Measurements from ENCODE around the gene ABTB2. TPM values are rescaled to one million over a fixed set of nuclear protein-coding genes. Genes with fewer than 3 reads are reported as not detected.
"Not testable (repeated sequence)": the region's sequence is repeated elsewhere in the genome, so short reads cannot be mapped to it uniquely, and the experiment has no call there.

ABTB2 gene
- total and polyA plus RNA-seq, 7 donors = 1.3 to 12.9 (median 2.5) TPM

GRCh38 chr11:34394771-34395300, 37.0 kb upstream of the ABTB2 start:
- H3K27ac ChIP-seq = no peak overlapping the region
- H3K9me3 ChIP-seq = peaks cover 0 to 3% (median 0%) of the 10 kb centered on the region in 4 donors
- DNase-seq = no peak
- no peaks in the 10 kb centered on the region for H3K36me3 ChIP-seq
- no peak for TF ChIP-seq EP300 (IDR thresholded peaks at IDR 0.05)
- TF ChIP-seq CTCF (IDR thresholded peaks at IDR 0.05) = no peak
- no peak for TF ChIP-seq POLR2AphosphoS5 (IDR thresholded peaks at IDR 0.05)
- TF ChIP-seq POLR2A (IDR thresholded peaks at IDR 0.05) = no peak
- H3K4me1 ChIP-seq = peaks cover 0 to 5% (median 0%) of the 10 kb centered on the region in 4 donors
- intact Hi-C loops (cut with DNase I) = no loop called here
- WGBS, 2 donors = 86 to 90% methylated on average over 6 of the region's 6 CpGs
- no peak overlapping the region for H3K4me3 ChIP-seq
- no peaks in the 10 kb centered on the region for H3K27me3 ChIP-seq

- no peaks in the 10 kb centered on the region for H3K4me1 ChIP-seq
- no peak overlapping the region for H3K4me3 ChIP-seq
- 92 to 96% methylated on average over 1 of the region's 1 CpG for WGBS, 2 donors
- DNase-seq = no peak
- no peak for TF ChIP-seq EP300 (IDR thresholded peaks at IDR 0.05)
- TF ChIP-seq CTCF (IDR thresholded peaks at IDR 0.05) = no peak
- TF ChIP-seq POLR2A (IDR thresholded peaks at IDR 0.05) = no peak
- TF ChIP-seq POLR2AphosphoS5 (IDR thresholded peaks at IDR 0.05) = no peak
- H3K27ac ChIP-seq = no peak overlapping the region
- H3K9me3 ChIP-seq = peaks cover 0 to under 1% (median 0%) of the 10 kb centered on the region in 4 donors
- no peaks in the 10 kb centered on the region for H3K27me3 ChIP-seq
- H3K36me3 ChIP-seq = no peaks in the 10 kb centered on the region
- intact Hi-C loops (cut with DNase I) = no loop called here
These were observed 29.8 kb upstream of the ABTB2 start for GRCh38 chr11:34387653-34388052.

- H3K4me3 ChIP-seq; H3K36me3 ChIP-seq; H3K27ac ChIP-seq; DNase-seq; H3K9me3 ChIP-seq; intact Hi-C loops (cut with DNase I); H3K4me1 ChIP-seq; H3K27me3 ChIP-seq: not testable (repeated sequence)
- 13 to 62% methylated on average over 2 of the region's 2 CpGs for WGBS, 2 donors
These were observed 28.5 kb upstream of the ABTB2 start for GRCh38 chr11:34386356-34386755.

GRCh38 chr11:34382532-34383276, 24.9 kb upstream of the ABTB2 start:
- Histone ChIP-seq H3K27me3 (no peaks in the 10 kb centered on the region), H3K4me1 (no peaks in the 10 kb centered on the region)

More at GRCh38 chr11:34382532-34383276, 24.9 kb upstream of the ABTB2 start:
- H3K4me3 ChIP-seq = no peak overlapping the region
- DNase-seq = no peak
- no peaks in the 10 kb centered on the region for H3K9me3 ChIP-seq
- intact Hi-C loops (cut with DNase I) = no loop called here
- TF ChIP-seq POLR2AphosphoS5 (IDR thresholded peaks at IDR 0.05) (no peak), EP300 (IDR thresholded peaks at IDR 0.05) (no peak), CTCF (IDR thresholded peaks at IDR 0.05) (no peak), POLR2A (IDR thresholded peaks at IDR 0.05) (no peak)
- H3K36me3 ChIP-seq = no peaks in the 10 kb centered on the region
- H3K27ac ChIP-seq = no peak overlapping the region
- WGBS, 2 donors = 54 to 71% methylated on average over 5 of the region's 5 CpGs
